HCT116 (cell line): ENCODE results near the gene ANGPT4. TPM values are rescaled to one million over a fixed set of nuclear protein-coding genes. Genes with fewer than 3 reads are reported as not detected.
"Not testable (repeated sequence)": the region's sequence is repeated elsewhere in the genome, so short reads cannot be mapped to it uniquely, and the experiment has no call there.

ENCODE experiments used
- ATAC-seq: fragments of 200-7000 bp; cut with Tn5 transposase; 2 replicates; pipeline ENCODE4 v1.9.1; 2020; ENCODE audit warnings: mild to moderate bottlenecking, moderate library complexity
- BruUV-seq: library from RNA; stranded (reverse); fragments of 400-500 nt; replicated peaks from 2 replicates; lab custom pipeline; 2021; lab: Mats Ljungman, UMichigan
- CTCF ChIA-PET: fragments of 300-600 bp; sonication (Branson Sonifier 250); formaldehyde crosslinking; loops from one replicate; lab custom pipeline; 2021; ENCODE audit warnings: antibody characterized with exemption; lab: Charles Lee
- POLR2A ChIA-PET: fragments of 300-600, 350-600 bp; sonication (Branson Sonifier 250); formaldehyde crosslinking; loops from one replicate; lab custom pipeline; 2021; ENCODE audit warnings: antibody characterized with exemption; lab: Charles Lee
- RAD21 ChIA-PET, 2 experiments: fragments of 300-600 bp; sonication (Branson Sonifier 250); formaldehyde crosslinking; loops; one replicate each; lab custom pipeline; 2023; ENCODE audit warnings: low total read pairs in 2 of 2; ENCODE audit not compliant: uncharacterized antibody in 2 of 2, unreplicated experiment in 2 of 2, low non-redundant PET in 1 of 2; lab: Charles Lee
- DNase-seq: peaks from one replicate; pipeline ENCODE4 v3.0.0-alpha.2; 2010; ENCODE audit warnings: low read depth, low spot score
- H2AFZ ChIP-seq: fragments of 200-600 bp; shearing (Covaris generic), sonication (generic); 2 replicates; pipeline ENCODE4 v1.6.1; 2017; ENCODE audit warnings: low read depth, mixed run types, mixed read lengths, antibody characterized with exemption, low read length; ENCODE audit not compliant: poor library complexity, severe bottlenecking
- H3K27ac ChIP-seq: 2 replicates; pipeline ENCODE4 v1.5.1; 2012; ENCODE audit warnings: low read depth, low read length
- H3K27me3 ChIP-seq: fragments of 200-600 bp; sonication (generic); 2 replicates; pipeline ENCODE4 v1.6.1; 2016; ENCODE audit warnings: mixed run types, low read length, mixed read lengths; ENCODE audit not compliant: insufficient read depth
- H3K36me3 ChIP-seq, 2 experiments: fragments of 200-500 bp in 1 of 2; fragments of 200-600 bp in 1 of 2; sonication (Bioruptor generic) in 1 of 2; sonication (generic) in 1 of 2; 2 replicates each; pipeline versions ENCODE4 v1.5.1 to v1.6.1; 2014 to 2016; ENCODE audit warnings: low read length in 2 of 2, inconsistent platforms in 1 of 2, mixed read lengths in 1 of 2, mixed run types in 1 of 2; ENCODE audit not compliant: insufficient read depth in 2 of 2, control insufficient read depth in 1 of 2
- H3K4me1 ChIP-seq, 2 experiments: fragments of 200-600 bp in 1 of 2; sonication (generic) in 1 of 2; 2 replicates each; pipeline versions ENCODE4 v1.5.1 to v1.6.1; 2012 to 2017; ENCODE audit warnings: low read length in 2 of 2, inconsistent platforms in 1 of 2, mild to moderate bottlenecking in 1 of 2, mixed read lengths in 1 of 2, mixed run types in 1 of 2, moderate library complexity in 1 of 2; ENCODE audit not compliant: insufficient read depth in 2 of 2, control insufficient read depth in 1 of 2
- H3K4me2 ChIP-seq: fragments of 200-600 bp; sonication (generic); 2 replicates; pipeline ENCODE4 v1.6.1; 2017; ENCODE audit warnings: mixed run types, low read length, mixed read lengths
- H3K4me3 ChIP-seq, 2 experiments: fragments of 200-600 bp in 1 of 2; sonication (generic) in 1 of 2; replicated peaks in 1 of 2; 2 replicates each; pipeline ENCODE4 v1.5.1; 2011 to 2016; ENCODE audit warnings: low read length in 2 of 2, control low read depth in 1 of 2, low read depth in 1 of 2, mild to moderate bottlenecking in 1 of 2, mixed read lengths in 1 of 2, mixed run types in 1 of 2
- H3K79me2 ChIP-seq: fragments of 200-600 bp; sonication (generic); 2 replicates; pipeline ENCODE4 v1.6.1; 2017; ENCODE audit warnings: mild to moderate bottlenecking, mixed run types, low read length, moderate library complexity, mixed read lengths; ENCODE audit not compliant: insufficient read depth
- H3K9ac ChIP-seq: fragments of 200-600 bp; sonication (generic); 2 replicates; pipeline ENCODE4 v1.6.1; 2016; ENCODE audit warnings: low read length, mixed read lengths
- H3K9me2 ChIP-seq: fragments of 200-600 bp; sonication (generic), shearing (Covaris generic); 2 replicates; pipeline ENCODE4 v1.6.1; 2017; ENCODE audit warnings: mixed run types, mild to moderate bottlenecking, moderate library complexity; ENCODE audit not compliant: insufficient read depth
- H3K9me3 ChIP-seq, 2 experiments: fragments of 200-500 bp in 1 of 2; fragments of 200-600 bp in 1 of 2; sonication (Bioruptor generic) in 1 of 2; sonication (generic) in 1 of 2; 2 replicates each; pipeline ENCODE4 v1.6.1; 2014 to 2017; ENCODE audit warnings: low read length in 2 of 2, mixed read lengths in 2 of 2, inconsistent platforms in 1 of 2, low read depth in 1 of 2, mild to moderate bottlenecking in 1 of 2, mixed run types in 1 of 2, moderate library complexity in 1 of 2; ENCODE audit not compliant: control insufficient read depth in 1 of 2, insufficient read depth in 1 of 2
- H4K20me1 ChIP-seq: fragments of 200-600 bp; sonication (generic), shearing (Covaris generic); 2 replicates; pipeline ENCODE4 v1.6.1; 2017; ENCODE audit warnings: mixed run types, mild to moderate bottlenecking, moderate library complexity; ENCODE audit not compliant: insufficient read depth
- CBX3 ChIP-seq: IDR thresholded peaks from 2 replicates; pipeline ENCODE4 v1.6.1; 2012; ENCODE audit warnings: low read depth
- CEBPB ChIP-seq: IDR thresholded peaks from 2 replicates; pipeline ENCODE4 v1.6.1; 2012; ENCODE audit warnings: low read depth
- CTCF ChIP-seq, 3 experiments: fragments of 200-600 bp in 1 of 3; sonication (generic) in 1 of 3; IDR thresholded peaks in 2 of 3; conservative IDR thresholded peaks in 1 of 3; 2 replicates each; pipeline ENCODE4 v1.5.1; 2012 to 2017; ENCODE audit warnings: low read depth in 2 of 3, low read length in 2 of 3, antibody characterized with exemption in 1 of 3, borderline replicate concordance in 1 of 3, control low read depth in 1 of 3, mild to moderate bottlenecking in 1 of 3, mixed read lengths in 1 of 3, mixed run types in 1 of 3, moderate library complexity in 1 of 3; ENCODE audit not compliant: insufficient read depth in 1 of 3
- JUND ChIP-seq: IDR thresholded peaks from 2 replicates; pipeline ENCODE4 v1.6.1; 2012
- RAD21 ChIP-seq: IDR thresholded peaks from 2 replicates; pipeline ENCODE4 v1.6.1; 2012; ENCODE audit warnings: low read depth, mild to moderate bottlenecking
- REST ChIP-seq: IDR thresholded peaks from 2 replicates; pipeline ENCODE4 v1.6.1; 2012; ENCODE audit warnings: low read depth
- SIN3A ChIP-seq: IDR thresholded peaks from 2 replicates; pipeline ENCODE4 v1.6.1; 2012; ENCODE audit warnings: low read depth
- ZFX ChIP-seq: fragments of 450-650 bp; IDR thresholded peaks from 2 replicates; pipeline ENCODE4 v1.6.1; 2017
- ZNF274 ChIP-seq: fragments of 200-500 bp; sonication (Bioruptor generic); IDR thresholded peaks from 2 replicates; pipeline ENCODE4 v1.6.1; 2014; ENCODE audit warnings: mild to moderate bottlenecking, low read depth, low read length, inconsistent platforms
- intact Hi-C: fragments of 100-400 bp; cut with micrococcal nuclease; formaldehyde crosslinking; loops from 2 replicates; pipeline ENCODE4 v1.10.0; 2022
- total RNA-seq: library from RNA; stranded (reverse); gene quantifications from one replicate; pipeline ENCODE4 v1.2.1, GENCODE V29; 2021; ENCODE audit not compliant: unreplicated experiment
- TF ChIP-seq, protein P1 (sequence below): IDR thresholded peaks from 2 replicates; pipeline ENCODE4 v1.6.1; 2012

ANGPT4 gene
- total RNA-seq, 1 experiment from 2014 or later, result not detected

DNA sequence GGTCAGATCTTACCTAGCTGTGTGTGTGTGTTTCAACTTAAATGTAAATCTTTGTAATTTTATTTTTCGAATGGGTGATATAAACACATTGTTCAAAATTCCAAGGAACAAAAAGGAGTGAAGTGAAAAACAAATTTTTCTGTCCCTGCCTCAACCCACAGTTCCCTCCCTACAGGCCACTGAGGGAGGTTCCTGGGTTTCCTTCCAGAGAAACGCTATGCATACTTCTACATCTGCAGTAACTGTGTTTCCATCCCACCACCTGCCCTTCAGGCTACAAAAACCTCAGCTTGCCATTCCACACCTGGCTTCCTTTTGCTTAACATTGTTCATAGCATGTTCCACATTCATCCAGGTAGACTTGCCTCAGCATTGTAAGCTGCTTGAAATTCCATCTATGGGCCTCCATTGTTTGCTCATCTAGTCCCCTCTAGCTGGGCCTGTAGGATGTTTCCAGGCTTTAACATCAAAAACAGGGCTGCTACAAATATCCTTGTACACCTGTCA lies 12.0 kb downstream of the ANGPT4 start:
- intact Hi-C loops, result no loop called here

DNA sequence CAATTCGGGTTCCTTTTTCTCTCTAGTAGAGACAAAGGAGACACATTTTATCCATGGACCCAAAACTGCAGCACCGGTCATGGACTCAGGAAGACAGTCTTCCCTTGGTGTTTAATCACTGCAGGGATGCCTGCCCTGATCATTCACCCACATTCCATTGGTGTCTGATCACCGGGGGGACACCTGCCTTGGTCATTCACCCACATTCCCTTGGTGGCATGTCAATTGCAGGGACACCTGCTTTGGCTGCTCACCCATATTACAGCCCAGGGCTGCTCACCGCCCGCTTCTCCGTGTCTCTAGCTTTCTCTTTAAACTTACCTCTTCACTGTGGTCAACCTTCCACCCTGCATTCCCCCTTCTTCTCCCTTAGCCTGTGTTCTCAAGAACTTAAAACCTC lies 18.7 kb downstream of the ANGPT4 start:
- H3K79me2 ChIP-seq, H3K36me3 ChIP-seq, H4K20me1 ChIP-seq, H3K9me3 ChIP-seq, intact Hi-C loops, RAD21 ChIA-PET, H3K4me3 ChIP-seq, H2AFZ ChIP-seq, H3K27ac ChIP-seq, H3K9me2 ChIP-seq, H3K9ac ChIP-seq, CTCF ChIA-PET, BruUV-seq, ATAC-seq, POLR2A ChIA-PET, H3K27me3 ChIP-seq, H3K4me1 ChIP-seq, DNase-seq, H3K4me2 ChIP-seq: not testable (repeated sequence)

More for the DNA sequence above, 12.0 kb downstream of the ANGPT4 start:
- Histone ChIP-seq H3K9ac (no peak overlapping the region), H3K9me2 (no peaks in the 10 kb centered on the region), H3K27ac (no peak overlapping the region), H3K36me3 (no peaks in the 10 kb centered on the region), H3K4me3 (no peak overlapping the region), H3K4me2 (no peak overlapping the region), H3K9me3 (no peaks in the 10 kb centered on the region), H3K4me1 (no peaks in the 10 kb centered on the region), H3K79me2 (no peaks in the 10 kb centered on the region), H3K27me3 (no peaks in the 10 kb centered on the region), H2AFZ (no peak overlapping the region), H4K20me1 (no peaks in the 10 kb centered on the region)
- TF ChIP-seq JUND, result no peak
- TF ChIP-seq REST, result no peak
- TF ChIP-seq CTCF (IDR thresholded peaks at IDR 0.05 in 2 of 3, conservative IDR thresholded peaks at IDR 0.05 in 1 of 3; ENCODE audit: borderline replicate concordance in 1 of 3, insufficient read depth in 1 of 3, low read depth in 2 of 3, low read length in 2 of 3), result no peak
- TF ChIP-seq SIN3A, result no peak
- no peak for TF ChIP-seq CBX3
- TF ChIP-seq RAD21, result no peak
- TF ChIP-seq, protein P1, sequence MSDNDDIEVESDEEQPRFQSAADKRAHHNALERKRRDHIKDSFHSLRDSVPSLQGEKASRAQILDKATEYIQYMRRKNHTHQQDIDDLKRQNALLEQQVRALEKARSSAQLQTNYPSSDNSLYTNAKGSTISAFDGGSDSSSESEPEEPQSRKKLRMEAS, result no peak
- TF ChIP-seq CEBPB, result no peak
- no peak for TF ChIP-seq ZFX
- TF ChIP-seq ZNF274, result no peak
- ChIA-PET CTCF (no interaction called here), RAD21 (no interaction called here), POLR2A (no interaction called here)
- DNase-seq (no peak), ATAC-seq (no peak)
- BruUV-seq, result no TSS peak
